HG03066 (cell line): ENCODE results near the gene CXCL11.
"Not testable (repeated sequence)": the region's sequence is repeated elsewhere in the genome, so short reads cannot be mapped to it uniquely, and the experiment has no call there.

ENCODE experiments used
- ATAC-seq: cut with Tn5 transposase; IDR thresholded peaks from one replicate; pipeline ENCODE4 v1.9.1; 2021; ENCODE audit warnings: low read depth; ENCODE audit not compliant: unreplicated experiment

The CXCL11 gene

DNA sequence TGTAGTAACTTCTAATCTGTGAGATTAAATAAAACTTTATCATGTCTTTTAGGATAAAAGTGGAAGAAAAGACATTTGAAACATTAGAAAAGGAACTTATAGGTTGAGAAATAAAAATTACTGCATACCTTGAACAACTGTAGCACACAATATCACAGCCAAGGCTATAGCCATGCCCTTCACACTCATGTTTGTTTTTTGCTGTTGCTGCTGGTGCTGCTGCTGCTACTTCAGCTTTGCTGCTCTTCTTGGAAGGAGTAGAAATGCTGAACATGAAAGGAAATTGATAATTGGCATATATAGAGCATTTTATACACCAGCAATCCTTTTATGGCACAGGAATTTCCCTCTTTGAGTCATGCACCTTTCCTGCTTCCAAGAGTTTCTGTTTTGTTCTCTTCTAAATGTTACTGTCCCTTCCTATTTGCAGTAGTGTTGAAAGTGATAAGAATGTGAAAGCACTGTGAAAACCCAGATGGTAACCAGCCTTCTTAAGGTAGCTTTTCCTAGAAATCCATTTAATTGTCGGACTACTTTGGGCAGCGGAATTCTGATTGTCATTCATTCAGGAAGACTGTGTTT lies at the start of gene CXCL11:
TSS of gene CXCL11 (minus strand) at position 272 of the 582 bp plus-strand sequence. CDS start at position 189, 83 bp downstream.
- ATAC-seq: no peak

DNA sequence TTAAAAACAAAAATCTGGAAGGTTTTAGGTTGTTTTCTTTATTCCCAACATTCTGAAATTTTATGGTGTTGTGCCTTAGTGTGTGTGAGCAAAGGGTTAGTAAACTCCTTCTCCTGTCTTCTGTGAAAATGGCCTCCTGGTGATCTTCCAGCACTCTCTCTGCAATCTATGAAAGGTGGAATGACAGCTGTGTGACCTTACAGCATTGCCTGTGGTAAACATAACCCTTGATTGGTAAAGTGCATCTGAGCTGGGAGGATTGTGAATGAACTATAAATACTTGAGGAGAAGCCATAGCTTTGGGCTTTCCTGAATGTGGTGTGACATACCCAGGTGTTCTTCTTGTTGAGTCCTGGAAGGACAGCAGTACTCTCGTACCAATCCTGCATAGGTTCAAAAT lies 48.7 kb upstream of the CXCL11 start:
- ATAC-seq: no peak

DNA sequence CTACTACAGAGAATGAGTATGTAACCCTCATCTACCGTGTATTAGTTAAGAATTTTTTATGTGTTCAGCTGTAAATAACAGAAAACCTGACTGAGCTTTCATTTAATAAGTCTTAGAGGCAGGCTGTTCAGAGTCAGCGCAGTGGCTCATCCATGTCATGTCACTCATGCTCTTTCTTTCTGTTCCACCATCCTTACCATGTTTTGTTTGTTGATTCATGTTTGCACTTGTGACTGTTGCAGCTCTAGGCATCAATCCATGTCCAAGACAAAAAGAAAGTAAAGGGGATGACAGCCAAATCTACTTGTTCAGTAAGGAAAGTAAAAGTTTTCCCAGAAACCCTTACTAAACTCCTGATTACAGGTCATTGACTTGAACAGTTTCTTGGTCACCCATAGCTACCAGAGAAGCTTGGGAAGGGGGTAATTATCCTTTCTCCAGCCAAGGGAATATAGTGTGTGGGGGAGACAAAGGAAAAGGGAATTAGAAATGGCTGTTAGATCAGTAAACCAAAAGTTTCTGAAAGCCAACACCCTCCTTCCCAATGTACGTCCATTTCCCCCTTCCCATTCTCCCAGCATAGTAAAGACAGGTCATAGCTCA lies 47.6 kb upstream of the CXCL11 start:
- no peak for ATAC-seq

DNA sequence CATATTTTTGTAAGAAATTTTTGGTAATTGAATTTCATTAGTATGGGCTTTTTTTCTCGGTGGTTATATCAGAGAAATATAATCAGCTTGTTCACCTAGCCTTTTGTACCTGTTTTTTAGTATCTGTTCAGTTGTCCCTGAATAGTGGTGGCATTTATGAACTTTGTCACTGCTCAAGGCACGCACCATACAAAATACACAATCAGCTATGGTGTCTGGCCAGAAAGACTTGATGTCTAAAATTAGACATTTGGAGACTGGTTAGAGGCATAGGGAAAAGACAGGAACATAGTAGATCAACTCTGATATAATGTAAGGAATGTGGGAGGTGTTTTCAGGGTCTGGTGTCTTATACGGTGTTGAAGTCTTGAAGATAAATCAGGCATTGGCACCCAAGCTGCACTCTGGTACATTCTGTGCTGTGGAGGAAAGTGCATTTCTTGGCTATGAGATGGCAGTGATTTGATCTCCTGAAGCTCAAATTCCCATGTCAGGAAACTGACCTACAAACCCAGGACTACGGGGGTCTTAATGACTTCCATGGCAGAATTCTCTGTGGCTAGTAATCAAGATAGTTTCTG lies 42.3 kb upstream of the CXCL11 start:
- ATAC-seq: no peak

DNA sequence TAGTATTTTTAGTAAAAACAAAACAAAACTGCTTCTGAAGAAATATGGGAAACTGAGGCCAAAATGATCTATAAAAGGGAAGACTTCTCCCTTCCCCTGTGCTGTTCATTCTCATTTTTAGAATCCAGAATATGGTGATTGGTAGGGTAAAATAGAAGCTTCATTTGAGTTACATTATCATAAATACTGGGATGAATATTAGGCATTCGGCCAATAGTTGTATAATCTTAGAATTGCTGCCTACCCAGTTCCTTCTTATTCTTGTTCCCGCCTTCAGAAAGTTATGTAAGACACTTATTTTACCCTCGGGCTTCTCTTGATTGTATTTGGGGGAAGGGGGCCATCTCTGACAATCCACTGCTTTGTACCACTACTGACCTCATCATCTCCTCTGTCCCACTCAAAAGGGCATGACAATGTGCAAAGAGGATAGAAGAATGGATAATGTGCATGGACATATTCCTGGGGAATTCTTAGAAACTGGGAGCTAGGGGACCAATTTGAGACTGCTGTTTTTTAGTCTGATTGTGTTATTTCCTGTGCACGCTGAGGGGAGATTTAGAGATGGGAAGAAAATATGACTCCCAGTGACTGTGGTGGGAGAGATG lies 39.2 kb upstream of the CXCL11 start:
- no peak for ATAC-seq

DNA sequence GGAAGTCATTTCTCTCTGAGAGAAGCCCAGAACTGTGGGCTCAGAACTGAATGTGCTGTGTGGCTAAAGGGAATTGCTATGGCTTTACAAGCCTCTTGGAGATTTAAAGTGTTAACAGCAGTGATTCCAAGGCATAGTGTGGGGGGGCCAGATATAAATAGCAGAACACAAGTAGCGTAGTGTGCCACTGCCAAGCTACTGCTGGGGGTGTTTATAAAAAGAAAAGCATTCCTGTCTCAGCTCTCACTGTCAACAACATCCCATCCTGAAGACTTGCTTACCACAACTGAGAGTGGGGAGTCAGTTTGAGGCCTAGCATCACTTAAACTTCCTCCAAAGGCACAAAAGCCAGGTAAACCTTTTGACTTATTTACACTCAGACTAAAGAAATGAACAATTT lies 38.6 kb upstream of the CXCL11 start, which contains the start of gene ART3:
TSS of gene ART3 (plus strand) at position 242 of the 400 bp plus-strand sequence. CDS start 1,181 bp downstream, outside the sequence.
- no peak for ATAC-seq

DNA sequence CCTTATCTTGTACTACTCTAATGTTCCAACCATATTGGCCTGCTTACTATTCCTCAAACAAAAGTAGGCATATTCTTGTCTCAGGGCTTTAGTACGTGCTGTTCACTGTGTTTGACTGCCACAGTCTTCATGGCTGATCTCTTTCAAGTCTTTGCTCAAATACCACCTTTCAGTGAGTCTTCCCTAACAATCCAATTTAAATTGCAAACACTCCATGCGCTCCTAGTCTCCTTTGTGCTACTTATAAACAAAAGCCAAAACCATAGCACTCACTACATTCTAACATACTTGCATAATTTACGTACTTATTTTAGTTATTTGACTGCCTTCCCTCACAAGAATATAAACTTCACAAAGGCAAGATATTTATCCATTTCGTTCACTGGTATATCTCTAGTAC lies 36.9 kb upstream of the CXCL11 start:
- no peak for ATAC-seq

DNA sequence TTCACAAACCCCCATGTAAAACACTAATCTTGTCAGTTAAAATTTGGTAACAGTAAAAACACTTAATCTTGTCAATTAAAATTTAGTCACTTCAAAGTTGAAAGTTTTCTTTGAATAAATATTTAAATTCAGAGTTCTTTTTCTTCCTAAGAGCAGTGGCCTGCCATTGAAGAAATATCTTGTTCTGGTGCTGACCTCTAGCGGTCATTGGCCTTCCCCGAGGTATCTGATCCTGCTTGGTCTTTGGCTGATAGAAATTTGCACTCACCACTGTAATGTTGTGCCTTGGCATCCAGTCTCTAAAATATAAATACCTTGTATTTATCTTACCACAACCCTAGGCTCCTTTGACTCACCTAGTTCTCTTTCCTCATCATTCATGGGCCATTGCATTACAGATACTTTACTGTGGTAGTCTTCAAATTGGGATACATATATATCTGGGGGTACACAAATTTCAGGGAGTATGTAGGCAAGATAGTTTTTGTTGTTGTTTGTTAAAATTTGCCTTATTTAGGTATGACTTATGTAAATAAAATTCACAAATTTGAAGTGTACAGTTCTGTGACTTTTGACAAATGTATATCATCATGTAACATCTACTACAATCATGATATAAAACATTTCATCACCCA lies 31.9 kb upstream of the CXCL11 start:
- ATAC-seq: peak; percentile 72

DNA sequence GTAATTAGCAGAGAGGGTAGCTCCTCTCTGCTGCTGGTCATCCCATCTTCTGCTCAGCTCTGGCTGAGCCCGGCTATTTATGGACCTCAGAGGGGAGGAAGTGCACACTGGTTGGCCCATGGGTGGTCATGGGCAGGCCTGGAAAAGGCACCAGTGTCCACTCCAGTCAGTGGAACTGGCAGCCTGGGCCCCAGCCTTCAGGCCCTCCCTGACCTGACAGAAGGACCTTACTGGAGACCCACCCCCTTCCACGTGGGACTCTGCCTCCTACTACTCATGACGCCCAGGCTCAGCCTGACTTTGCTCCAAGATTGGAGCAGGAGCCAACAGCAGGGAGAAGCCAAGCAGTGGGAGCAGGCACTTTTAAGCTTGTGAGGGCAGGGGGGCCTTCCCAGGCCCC lies 30.7 kb upstream of the CXCL11 start:
- no peak for ATAC-seq

DNA sequence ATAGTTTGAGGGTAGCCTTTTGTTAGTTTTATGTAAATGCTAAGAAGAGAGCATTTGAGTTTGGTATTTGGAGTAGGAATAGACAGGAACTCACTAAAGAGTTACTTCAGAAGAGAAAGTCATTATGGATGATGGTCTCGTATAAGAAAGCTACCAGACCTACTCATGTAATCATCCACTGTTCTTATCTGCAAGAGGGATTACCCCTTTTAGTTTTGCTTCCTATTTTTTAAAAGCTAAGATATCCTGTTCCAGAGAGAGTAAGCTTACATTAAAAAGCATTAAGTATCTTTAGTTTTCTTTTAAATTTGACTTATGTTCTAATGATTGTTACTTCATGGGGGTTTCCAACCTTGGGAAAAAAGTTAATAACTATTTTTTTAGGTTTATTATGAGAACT lies 26.1 kb upstream of the CXCL11 start:
- peak; percentile 64 for ATAC-seq

DNA sequence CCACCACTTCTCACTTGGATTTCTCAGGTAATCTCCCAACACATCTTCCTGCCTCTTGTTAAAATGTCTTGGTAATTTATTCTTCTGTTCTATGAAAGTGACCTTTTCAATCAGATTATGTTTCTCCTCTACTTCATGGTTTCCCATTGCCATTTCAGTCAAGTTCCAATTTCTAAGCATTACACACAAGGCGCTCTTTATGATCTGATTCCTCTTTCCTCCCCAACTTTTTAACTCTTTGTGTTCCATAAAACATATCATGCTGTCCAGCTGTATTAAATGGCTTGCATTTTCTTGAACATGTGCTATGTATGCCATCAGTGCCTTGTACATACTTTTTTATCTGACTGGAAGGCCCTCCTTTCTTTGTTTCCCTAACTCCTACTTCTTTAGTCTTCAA lies 25.6 kb upstream of the CXCL11 start:
- no peak for ATAC-seq

DNA sequence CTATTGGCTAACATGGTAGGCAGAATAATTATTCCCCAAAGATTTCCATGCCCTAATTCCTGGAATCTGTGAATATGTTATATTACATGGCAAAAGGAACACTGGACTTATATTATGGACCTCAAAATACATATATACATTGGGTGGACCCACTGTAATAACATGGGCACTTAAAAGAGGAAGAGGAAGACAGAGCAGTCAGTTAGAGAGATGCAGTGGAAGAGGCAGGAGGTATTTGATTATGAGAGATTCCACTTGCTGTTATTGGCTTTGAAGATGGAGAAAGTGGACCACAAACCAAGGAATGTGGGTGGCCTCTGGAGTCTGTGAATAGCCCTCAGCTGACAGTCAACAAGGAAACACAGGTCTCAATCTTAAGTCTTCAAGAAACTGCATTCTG lies 24.6 kb upstream of the CXCL11 start:
- ATAC-seq: no peak

DNA sequence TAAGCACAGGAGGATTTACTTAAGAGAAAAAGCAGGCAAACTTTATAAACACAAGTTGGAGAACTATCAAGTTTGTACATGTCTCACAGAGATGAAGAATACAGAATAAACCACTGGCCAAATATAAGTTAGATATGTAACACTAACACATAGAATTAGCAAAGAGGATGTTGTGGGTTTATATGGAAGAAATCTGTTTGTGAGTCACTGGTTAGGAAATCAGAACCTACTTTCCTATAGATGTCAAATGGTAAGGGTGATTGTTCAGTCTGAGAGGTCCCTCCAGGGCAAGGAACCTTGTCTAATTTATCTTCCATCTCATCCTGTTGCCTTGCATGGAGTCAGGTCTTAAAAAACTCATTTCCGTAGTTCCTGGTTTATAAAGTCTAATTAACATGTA lies 23.9 kb upstream of the CXCL11 start:
- ATAC-seq: no peak

DNA sequence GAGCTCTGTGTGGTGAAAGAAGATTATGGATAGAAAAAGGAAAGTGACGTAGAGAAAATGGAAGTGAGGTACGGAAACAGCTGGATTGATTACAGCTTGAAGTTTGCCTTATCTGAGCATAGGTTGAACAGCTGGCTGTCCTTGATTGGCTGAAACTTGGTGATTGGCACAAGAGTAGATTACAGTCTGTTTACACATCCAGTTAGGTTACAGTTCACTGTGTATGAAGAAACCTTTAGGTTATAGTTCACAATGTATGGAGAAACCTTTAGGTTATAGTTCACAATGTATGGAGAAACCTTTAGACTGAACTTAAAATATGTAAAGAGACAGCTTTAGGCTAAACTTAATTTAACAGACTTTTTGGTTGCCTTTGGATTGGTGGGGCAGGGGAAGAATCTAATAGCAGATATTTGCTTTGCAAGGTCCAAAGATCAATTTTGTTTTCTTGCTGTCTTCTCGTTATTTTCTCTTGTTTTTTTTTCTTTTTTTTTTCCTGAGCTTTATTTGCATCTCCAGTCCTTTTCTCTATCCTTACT lies 23.1 kb upstream of the CXCL11 start:
- no peak for ATAC-seq

DNA sequence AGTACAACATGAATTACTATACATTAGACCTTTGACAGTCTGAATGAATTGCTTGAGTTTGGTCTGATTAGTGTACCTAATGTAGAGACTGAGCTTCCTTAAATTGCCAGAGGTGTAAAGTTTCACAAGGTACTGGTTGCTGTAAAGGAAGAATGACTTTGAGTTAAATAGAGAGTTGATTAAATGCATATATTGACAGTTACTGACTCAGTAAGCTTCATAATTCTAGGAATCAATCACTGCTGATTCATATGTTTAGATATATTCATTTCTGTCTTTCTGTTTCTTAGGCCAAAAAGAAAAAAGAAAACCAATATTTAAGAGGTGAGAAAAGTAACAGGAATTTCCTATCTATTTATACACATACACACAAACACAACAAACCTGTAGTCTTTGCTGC lies 22.4 kb upstream of the CXCL11 start:
- ATAC-seq: no peak

DNA sequence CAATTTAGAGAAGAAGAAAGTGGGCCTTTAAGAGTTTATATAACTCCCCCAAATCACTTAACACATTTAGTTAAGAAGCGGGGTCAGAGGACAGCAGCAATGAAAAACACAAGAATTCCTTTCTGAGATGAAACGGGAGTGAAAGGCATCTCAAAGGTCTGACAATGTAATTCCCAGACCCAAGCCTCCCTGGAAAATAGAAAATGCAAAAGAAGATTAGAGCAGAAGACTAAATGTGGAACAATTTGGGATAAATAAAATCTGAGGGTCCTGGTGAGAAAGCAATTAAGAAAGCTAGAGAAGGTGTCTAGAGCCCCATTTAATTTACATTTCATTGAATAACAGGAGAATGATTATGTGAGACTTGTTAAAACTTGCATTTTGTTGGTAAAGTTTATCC lies 19.6 kb upstream of the CXCL11 start:
- ATAC-seq: no peak

DNA sequence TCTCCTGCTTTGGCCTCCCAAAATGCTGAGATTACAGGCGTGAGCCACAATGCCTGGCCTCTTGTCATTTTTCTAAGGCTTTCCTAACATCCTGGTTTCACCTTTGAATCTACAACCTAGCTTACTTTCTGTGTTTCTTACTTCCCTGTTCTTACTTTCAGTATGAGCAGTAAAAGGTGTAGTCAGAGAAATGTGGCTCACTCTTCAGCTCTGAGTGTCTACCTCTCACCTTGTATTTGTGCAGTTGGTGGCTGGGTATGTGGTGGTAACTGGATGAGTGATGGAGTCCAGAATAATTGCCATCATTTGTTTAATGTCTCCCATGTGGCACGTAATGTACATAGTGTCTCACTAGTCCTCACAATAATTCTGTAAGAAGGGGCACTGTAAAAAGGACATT lies 19.1 kb upstream of the CXCL11 start:
- ATAC-seq: peak; percentile 94

DNA sequence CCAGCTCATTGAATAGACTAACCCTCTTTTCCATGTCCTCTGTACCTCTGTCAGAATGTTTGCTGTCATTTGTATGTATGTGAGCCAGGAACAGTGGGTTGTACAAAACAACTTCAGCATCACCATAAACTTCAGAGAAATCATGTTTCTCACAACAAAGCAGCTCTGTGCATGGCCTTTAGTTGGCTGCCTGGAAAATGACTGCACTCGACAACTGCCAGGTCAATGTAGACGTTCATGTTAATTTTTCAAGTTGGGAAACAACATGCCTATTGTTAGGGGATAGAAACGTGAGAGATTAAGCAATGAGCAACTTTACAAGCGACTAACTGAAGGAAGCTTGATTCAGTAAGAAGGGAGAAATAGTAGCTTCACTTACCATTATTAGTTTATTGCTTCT lies 17.9 kb upstream of the CXCL11 start:
- no peak for ATAC-seq

DNA sequence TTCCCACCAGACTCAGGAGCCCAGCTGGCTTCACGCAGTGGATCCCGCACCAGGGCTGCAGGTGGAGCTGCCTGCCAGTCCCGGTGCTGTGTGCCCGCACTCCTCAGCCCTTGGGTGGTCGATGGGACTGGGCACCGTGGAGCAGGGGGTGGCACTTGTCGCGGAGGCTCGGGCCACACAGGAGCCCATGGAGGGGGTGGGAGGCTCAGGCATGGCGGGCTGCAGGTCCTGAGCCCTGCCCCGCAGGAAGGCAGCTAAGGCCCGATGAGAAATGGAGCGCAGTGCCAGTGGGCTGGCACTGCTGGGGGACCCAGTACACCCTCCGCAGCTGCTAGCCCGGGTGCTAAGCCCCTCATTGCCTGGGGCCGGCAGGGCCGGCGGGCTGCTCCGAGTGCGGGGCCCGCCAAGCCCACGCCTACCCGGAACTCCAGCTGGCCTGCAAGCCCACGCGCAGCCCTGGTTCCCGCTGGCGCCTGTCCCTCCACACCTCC lies 14.7 kb upstream of the CXCL11 start:
- not testable (repeated sequence) for ATAC-seq

DNA sequence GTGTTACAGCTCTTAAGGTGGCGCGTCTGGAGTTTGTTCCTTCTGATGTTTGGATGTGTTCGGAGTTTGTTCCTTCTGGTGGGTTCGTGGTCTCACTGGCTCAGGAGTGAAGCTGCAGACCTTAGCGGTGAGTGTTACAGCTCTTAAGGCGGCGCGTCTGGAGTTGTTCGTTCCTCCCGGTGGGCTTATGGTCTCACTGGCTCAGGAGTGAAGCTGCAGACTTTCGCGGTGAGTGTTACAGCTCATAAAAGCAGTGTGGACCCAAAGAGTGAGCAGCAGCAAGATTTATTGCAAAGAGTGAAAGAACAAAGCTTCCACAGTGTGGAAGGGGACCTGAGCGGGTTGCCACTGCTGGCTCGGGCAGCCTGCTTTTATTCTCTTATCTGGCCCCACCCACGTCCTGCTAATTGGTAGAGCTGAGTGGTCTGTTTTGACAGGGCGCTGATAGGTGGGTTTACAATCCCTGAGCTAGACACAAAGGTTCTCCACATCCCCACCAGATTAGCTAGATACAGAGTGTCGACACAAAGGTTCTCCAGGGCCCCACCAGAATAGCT lies 14.1 kb upstream of the CXCL11 start:
- ATAC-seq: not testable (repeated sequence)

DNA sequence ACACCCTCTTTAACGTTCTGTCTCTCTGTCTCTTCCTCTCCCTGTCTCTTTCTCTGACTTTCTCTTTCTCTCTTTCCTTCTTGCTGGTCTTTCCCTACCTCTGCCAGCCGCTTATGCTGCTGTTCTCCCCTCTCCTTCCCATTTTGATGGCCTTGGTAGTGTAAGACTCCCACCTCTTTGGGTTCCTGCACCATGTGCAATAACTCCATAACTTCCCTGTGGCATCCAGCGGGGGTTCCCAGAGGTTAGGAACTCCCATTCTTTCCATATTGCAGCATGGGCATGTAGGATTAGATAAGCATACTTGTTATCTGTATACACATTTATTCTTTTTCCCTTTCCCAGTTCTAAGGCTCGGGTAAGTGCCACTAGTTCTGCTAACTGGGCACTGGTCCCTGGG lies 8.8 kb upstream of the CXCL11 start:
- not testable (repeated sequence) for ATAC-seq
